HepG2 (cell line): ENCODE measurements around the gene ARMH4. TPM values are rescaled to one million over a fixed set of nuclear protein-coding genes. Genes with fewer than 3 reads are reported as not detected.

Experiments
- ATAC-seq: fragments of 200-7000 bp; cut with Tn5 transposase; 3 replicates; pipeline ENCODE4 v1.9.1; 2020; ENCODE audit warnings: mild to moderate bottlenecking, moderate library complexity
- BruUV-seq: library from RNA; stranded (reverse); fragments of 400-500 nt; replicated peaks from 2 replicates; lab custom pipeline; 2021; lab: Mats Ljungman, UMichigan
- CTCF ChIA-PET: fragments of 300-600 bp; formaldehyde crosslinking; extraction: SDS; loops from one replicate; lab custom pipeline; 2021; ENCODE audit warnings: low total read pairs, inconsistent platforms, low intra/inter-chr PET ratio; lab: Yijun Ruan, JAX
- POLR2A ChIA-PET: fragments of 350-600 bp; sonication (Branson Sonifier 250); formaldehyde crosslinking; loops from one replicate; lab custom pipeline; 2020; ENCODE audit warnings: antibody characterized with exemption, inconsistent platforms; lab: Yijun Ruan, JAX
- DNase-seq: peaks from one replicate; pipeline ENCODE4 v3.0.0-alpha.2; 2015; ENCODE audit warnings: low spot score
- FAIRE-seq: peaks from 3 replicates; lab custom pipeline; 2011; peaks lifted over from hg19 to GRCh38; lab: Jason Lieb, UNC
- H2AFZ ChIP-seq: one replicate; pipeline ENCODE4 v1.6.1; 2011; ENCODE audit warnings: low read length, inconsistent platforms
- H3K27ac ChIP-seq: fragments of 300-600 bp; 3 replicates; pipeline ENCODE4 v1.8.0; 2011; ENCODE audit warnings: mixed run types, mild to moderate bottlenecking, mixed read lengths, low read length, inconsistent platforms; ENCODE audit not compliant: insufficient read depth; ENCODE audit errors: extremely low read length
- H3K27me3 ChIP-seq, 2 experiments: fragments of 200-600 bp in 1 of 2; 2 replicates in 1 of 2; 3 replicates in 1 of 2; pipeline versions ENCODE4 v1.6.0 to v1.8.0; 2011; ENCODE audit warnings: low read length in 2 of 2, mild to moderate bottlenecking in 2 of 2, moderate library complexity in 2 of 2, inconsistent platforms in 1 of 2; ENCODE audit not compliant: insufficient read depth in 2 of 2, control insufficient read depth in 1 of 2
- H3K36me3 ChIP-seq, 2 experiments: fragments of 200-600 bp in 1 of 2; replicated peaks in 1 of 2; 2 replicates in 1 of 2; 3 replicates in 1 of 2; pipeline versions ENCODE4 v1.5.1 to v1.8.0; 2011; ENCODE audit warnings: low read length in 2 of 2, inconsistent platforms in 1 of 2; ENCODE audit not compliant: insufficient read depth in 2 of 2, control insufficient read depth in 1 of 2
- H3K4me1 ChIP-seq: 2 replicates; pipeline ENCODE4 v1.5.1; 2012; ENCODE audit warnings: low read length, inconsistent platforms; ENCODE audit not compliant: insufficient read depth
- H3K4me2 ChIP-seq: 2 replicates; pipeline ENCODE4 v1.6.0; 2011; ENCODE audit warnings: low read depth, low read length, inconsistent platforms
- H3K4me3 ChIP-seq, 3 experiments: fragments of 200-600 bp in 1 of 3; sonication (generic), shearing (Covaris generic) in 1 of 3; replicated peaks in 1 of 3; 2 replicates each; pipeline ENCODE4 v1.5.1; 2011 to 2016; ENCODE audit warnings: low read length in 3 of 3, inconsistent platforms in 2 of 3, low read depth in 2 of 3, mild to moderate bottlenecking in 2 of 3, control low read depth in 1 of 3, mixed read lengths in 1 of 3; ENCODE audit not compliant: insufficient read depth in 1 of 3
- H3K79me2 ChIP-seq: one replicate; pipeline ENCODE4 v1.6.1; 2011; ENCODE audit warnings: low read length, inconsistent platforms; ENCODE audit not compliant: insufficient read depth
- H3K9ac ChIP-seq: 2 replicates; pipeline ENCODE4 v1.6.0; 2011; ENCODE audit warnings: mild to moderate bottlenecking, low read depth, low read length, inconsistent platforms; ENCODE audit not compliant: insufficient read depth
- H3K9me3 ChIP-seq: 2 replicates; pipeline ENCODE4 v1.5.1; 2012; ENCODE audit warnings: mild to moderate bottlenecking, low read length
- H4K20me1 ChIP-seq: 2 replicates; pipeline ENCODE4 v1.6.0; 2011; ENCODE audit warnings: inconsistent platforms, mild to moderate bottlenecking, low read length, moderate library complexity; ENCODE audit not compliant: insufficient read depth
- ATF6 ChIP-seq: sonication (generic); formaldehyde crosslinking; conservative IDR thresholded peaks from 2 replicates; pipeline ENCODE4 v1.4.0; 2020; ENCODE audit warnings: missing genetic modification reagents
- CREB1 ChIP-seq, 2 experiments: fragments of 450-650 bp in 1 of 2; IDR thresholded peaks; 2 replicates each; pipeline ENCODE4 v1.6.1; 2016 to 2017; ENCODE audit warnings: control low read depth in 1 of 2, mild to moderate bottlenecking in 1 of 2, missing compliant biosample characterization in 1 of 2, missing genetic modification characterization in 1 of 2
- EEA1 ChIP-seq: sonication (generic); formaldehyde crosslinking; IDR thresholded peaks from 2 replicates; pipeline ENCODE4 v1.5.1; 2020; ENCODE audit warnings: mild to moderate bottlenecking, missing genetic modification reagents, borderline replicate concordance
- FOXA1 ChIP-seq, 2 experiments: fragments of 450-650 bp in 1 of 2; sonication (generic) in 1 of 2; formaldehyde crosslinking in 1 of 2; IDR thresholded peaks; 2 replicates each; pipeline versions ENCODE4 v1.4.0 to v1.6.1; 2016 to 2020; ENCODE audit warnings: missing genetic modification reagents in 1 of 2
- GABPA ChIP-seq, 2 experiments: IDR thresholded peaks; 2 replicates each; pipeline ENCODE4 v1.6.1; 2011 to 2016; ENCODE audit warnings: low read depth in 2 of 2, low read length in 1 of 2, missing biosample characterization in 1 of 2, missing genetic modification characterization in 1 of 2
- GZF1 ChIP-seq: sonication (generic); formaldehyde crosslinking; IDR thresholded peaks from 2 replicates; pipeline ENCODE4 v1.5.1; 2020; ENCODE audit warnings: mild to moderate bottlenecking, missing genetic modification reagents
- KLF13 ChIP-seq: sonication (generic); formaldehyde crosslinking; IDR thresholded peaks from 2 replicates; pipeline ENCODE4 v1.4.0; 2020; ENCODE audit warnings: mild to moderate bottlenecking, missing genetic modification reagents
- PBX3 ChIP-seq: sonication (generic); formaldehyde crosslinking; IDR thresholded peaks from 2 replicates; pipeline ENCODE4 v1.8.1; 2023; ENCODE audit warnings: missing genetic modification reagents, inconsistent platforms, borderline replicate concordance
- TCF7 ChIP-seq: sonication (generic); IDR thresholded peaks from 2 replicates; pipeline ENCODE4 v1.6.1; 2016; ENCODE audit warnings: antibody characterized with exemption, low read depth
- ZNF292 ChIP-seq: sonication (generic); formaldehyde crosslinking; IDR thresholded peaks from 2 replicates; pipeline ENCODE4 v1.8.1; 2022; ENCODE audit warnings: mild to moderate bottlenecking, low read depth, missing genetic modification reagents, borderline replicate concordance
- ZNF354B ChIP-seq: sonication (generic); formaldehyde crosslinking; IDR thresholded peaks from 2 replicates; pipeline ENCODE4 v1.8.0; 2022; ENCODE audit warnings: mild to moderate bottlenecking, missing genetic modification reagents
- ZNF570 ChIP-seq: sonication (generic); formaldehyde crosslinking; IDR thresholded peaks from 2 replicates; pipeline ENCODE4 v1.4.0; 2020; ENCODE audit warnings: mild to moderate bottlenecking, missing genetic modification reagents, borderline replicate concordance
- ZNF678 ChIP-seq: sonication (generic); formaldehyde crosslinking; IDR thresholded peaks from 2 replicates; pipeline ENCODE4 v1.4.0; 2020; ENCODE audit warnings: mild to moderate bottlenecking, missing genetic modification reagents
- WGBS: methylation state at CpG from one replicate; pipeline ENCODE4 v1.1.6; 2017; ENCODE audit warnings: low lambda C conversion rate; 5-methylcytosine and 5-hydroxymethylcytosine counted together
- in situ Hi-C: cut with HindIII; loops from 2 replicates; pipeline ENCODE4 v1.10.0; 2017; ENCODE audit warnings: low pct_unique_long_range_greater_than_20kb; ENCODE audit not compliant: extremely low pct_ligation_motif_present
- intact Hi-C: fragments of 100-400 bp; cut with micrococcal nuclease; formaldehyde crosslinking; loops from one replicate; pipeline ENCODE4 v1.10.0; 2022; ENCODE audit not compliant: unreplicated experiment
- polyA plus RNA-seq, 8 experiments: library from polyadenylated mRNA; depleted of rRNA in 3 of 8; stranded (reverse) in 7 of 8; unstranded in 1 of 8; fragments of >200 nt; fragmentation: Illumina TruSeq in 4 of 8; extraction: Trizol in 4 of 8; gene quantifications; 2 replicates each; pipeline versions ENCODE4 v1.2.1 to v1.2.3, GENCODE V29; 2011 to 2016; ENCODE audit warnings: low read depth in 4 of 8, missing spikeins in 1 of 8, mixed read lengths in 1 of 8; ENCODE audit not compliant: insufficient read depth in 1 of 8
- total RNA-seq, 5 experiments: library from RNA; depleted of rRNA; stranded (reverse); fragments of >200 nt; fragmentation: Illumina TruSeq; extraction: Trizol; gene quantifications; 2 replicates each; pipeline ENCODE4 v1.2.3, GENCODE V29; 2016; ENCODE audit warnings: low read depth in 1 of 5

ARMH4 gene
- total and polyA plus RNA-seq, 2 of the 13 experiments (the other 11 are each of a cell fraction or from before 2014, with no cell fraction given), result 0.02 to 0.18 TPM

- no TSS peak for BruUV-seq
- H3K27ac ChIP-seq, result no peak overlapping the region
- ChIA-PET POLR2A (no interaction called here), CTCF (no interaction called here)
- TF ChIP-seq ZNF678 (CRISPR knock-in tag), result no peak
- TF ChIP-seq GZF1, result no peak
- TF ChIP-seq TCF7, result no peak
- TF ChIP-seq PBX3 (CRISPR knock-in tag), result no peak
- no peak for TF ChIP-seq ZNF354B (CRISPR knock-in tag)
- no peak for TF ChIP-seq ZNF292
- no peak for TF ChIP-seq ATF6 (CRISPR knock-in tag)
- TF ChIP-seq KLF13, result no peak
- no peak for TF ChIP-seq ZNF570
- TF ChIP-seq EEA1 (CRISPR knock-in tag), result no peak
- TF ChIP-seq FOXA1 (IDR thresholded peaks at IDR 0.05), result no peak
- TF ChIP-seq FOXA1 (CRISPR knock-in tag; IDR thresholded peaks at IDR 0.05), result no peak
- no peak for TF ChIP-seq GABPA (IDR thresholded peaks at IDR 0.05; ENCODE audit: low read depth, low read length)
- no peak for TF ChIP-seq GABPA (CRISPR knock-in tag; IDR thresholded peaks at IDR 0.05; ENCODE audit: low read depth)
- no peak for TF ChIP-seq CREB1 (IDR thresholded peaks at IDR 0.05)
- no peak for TF ChIP-seq CREB1 (CRISPR knock-in tag; IDR thresholded peaks at IDR 0.05)
- no peak overlapping the region for H3K9ac ChIP-seq
- H3K4me1 ChIP-seq, result no peaks in the 10 kb centered on the region
- H3K4me2 ChIP-seq, result no peak overlapping the region
- H3K79me2 ChIP-seq, result no peaks in the 10 kb centered on the region
- H2AFZ ChIP-seq, result no peak overlapping the region
- ATAC-seq (no peak), DNase-seq (no peak), FAIRE-seq (no peak)
- no peak overlapping the region for H3K4me3 ChIP-seq
- 0% methylated on average over 2 of the region's 4 CpGs for WGBS
- H3K36me3 ChIP-seq, result no peaks in the 10 kb centered on the region
- in situ Hi-C loops, result no loop called here
- no peaks in the 10 kb centered on the region for H4K20me1 ChIP-seq
- H3K27me3 ChIP-seq, result no peaks in the 10 kb centered on the region
- no peaks in the 10 kb centered on the region for H3K9me3 ChIP-seq
- intact Hi-C loops, result no loop called here
Observed at GRCh38 chr14:57991353-57991752, 160.7 kb downstream of the ARMH4 start.
